ENCODE data around the gene GDF9.

- TF ChIP-seq NFYB (CRISPR knock-in tag; conservative IDR thresholded peaks at IDR 0.05; ENCODE audit: low read depth) (no peak), IRF2 (CRISPR knock-in tag; IDR thresholded peaks at IDR 0.05; ENCODE audit: borderline replicate concordance, low read depth) (no peak), USF2 (CRISPR knock-in tag; IDR thresholded peaks at IDR 0.05) (no peak), CTCF (IDR thresholded peaks at IDR 0.05) (no peak), SMAD4 (CRISPR knock-in tag; IDR thresholded peaks at IDR 0.05) (no peak), ATF2 (CRISPR knock-in tag; IDR thresholded peaks at IDR 0.05; ENCODE audit: borderline replicate concordance, low read depth) (no peak), ZNF416 (CRISPR knock-in tag; IDR thresholded peaks at IDR 0.05) (no peak), OVOL2 (CRISPR knock-in tag; IDR thresholded peaks at IDR 0.05; ENCODE audit: borderline replicate concordance) (no peak), FOXP4 (CRISPR knock-in tag; IDR thresholded peaks at IDR 0.05) (no peak)
- TF ChIP-seq, protein P1, sequence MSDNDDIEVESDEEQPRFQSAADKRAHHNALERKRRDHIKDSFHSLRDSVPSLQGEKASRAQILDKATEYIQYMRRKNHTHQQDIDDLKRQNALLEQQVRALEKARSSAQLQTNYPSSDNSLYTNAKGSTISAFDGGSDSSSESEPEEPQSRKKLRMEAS (CRISPR knock-in tag; IDR thresholded peaks at IDR 0.05), result no peak
Measured at GRCh38 chr5:132821350-132821749, 44.9 kb downstream of the GDF9 start.
